GM18907 (cell line): ENCODE results near the gene DNAJC18.
"Not testable (repeated sequence)": the region's sequence is repeated elsewhere in the genome, so short reads cannot be mapped to it uniquely, and the experiment has no call there.

ENCODE experiments used
- ATAC-seq: cut with Tn5 transposase; IDR thresholded peaks from one replicate; pipeline ENCODE4 v1.9.1; 2021; ENCODE audit warnings: mild to moderate bottlenecking, moderate library complexity; ENCODE audit not compliant: unreplicated experiment

Gene DNAJC18

DNA sequence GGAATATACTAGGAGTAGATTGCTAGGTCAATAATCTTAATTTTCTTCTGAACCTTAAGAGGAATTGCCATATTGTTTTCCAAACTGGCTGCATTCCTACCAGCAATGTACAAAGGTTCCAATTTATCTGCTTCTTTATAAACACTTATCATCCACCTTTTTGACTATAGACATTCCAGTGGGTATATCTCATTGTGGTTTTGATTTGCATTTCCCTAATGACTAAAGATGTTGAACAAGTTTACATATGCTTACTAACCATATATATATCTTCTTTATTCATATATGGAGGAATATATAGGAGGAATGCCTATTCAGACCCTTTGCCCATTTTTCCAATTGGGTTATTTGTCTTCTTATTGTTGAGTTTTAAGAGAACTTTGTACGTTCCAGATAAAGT, 7.6 kb downstream of the DNAJC18 start:
- no peak for ATAC-seq

DNA sequence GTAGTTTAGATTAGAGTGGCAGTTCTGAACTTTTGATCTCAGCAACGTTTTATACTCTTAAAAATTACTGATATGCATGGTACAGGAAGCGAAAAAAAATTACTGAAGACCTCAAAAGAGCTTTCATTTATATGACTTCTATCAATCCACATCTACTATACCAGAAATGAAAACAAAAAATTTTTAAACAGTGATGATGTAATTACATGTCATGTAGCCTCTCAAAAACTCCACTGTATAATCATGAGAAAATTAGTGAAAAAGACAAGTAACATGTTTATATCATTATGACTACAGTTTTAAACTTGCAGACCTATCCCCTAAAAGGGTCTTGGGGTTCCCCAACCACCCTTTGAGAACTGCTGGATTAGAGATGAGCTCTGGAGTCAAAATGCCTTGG, 9.3 kb downstream of the DNAJC18 start:
- no peak for ATAC-seq

DNA sequence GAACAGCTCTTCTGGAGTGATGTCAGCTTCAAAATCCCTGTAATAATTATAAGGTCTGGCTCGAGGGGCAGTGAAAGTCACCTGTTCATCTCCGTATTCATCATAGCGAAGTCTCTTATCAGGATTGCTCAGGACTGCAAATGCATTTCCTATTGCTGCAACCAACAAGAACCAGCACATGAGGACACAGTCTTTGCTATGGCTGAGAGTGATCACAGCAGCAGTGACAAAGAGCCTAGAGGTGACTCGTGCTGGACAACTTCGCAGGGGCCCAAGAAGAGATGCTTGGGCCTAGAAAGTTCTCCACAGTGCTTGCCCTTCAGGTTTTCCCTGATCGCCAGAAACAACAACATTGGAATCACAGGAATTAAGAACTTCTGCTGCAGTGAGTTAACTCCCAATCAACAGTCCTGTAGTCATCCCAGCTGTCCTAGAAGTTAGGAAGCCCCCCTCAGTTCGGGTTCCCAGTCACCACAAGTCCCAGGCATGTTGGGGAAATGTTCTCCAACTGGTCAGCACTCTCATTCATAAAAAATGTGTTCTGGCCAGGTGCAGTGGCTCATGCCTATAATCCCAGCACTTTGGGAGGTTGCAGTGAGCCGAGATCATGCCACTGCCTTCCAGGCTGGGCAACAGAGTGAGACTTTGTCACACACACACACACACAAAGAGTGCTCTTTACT, 13.0 kb downstream of the DNAJC18 start:
- ATAC-seq = no peak

DNA sequence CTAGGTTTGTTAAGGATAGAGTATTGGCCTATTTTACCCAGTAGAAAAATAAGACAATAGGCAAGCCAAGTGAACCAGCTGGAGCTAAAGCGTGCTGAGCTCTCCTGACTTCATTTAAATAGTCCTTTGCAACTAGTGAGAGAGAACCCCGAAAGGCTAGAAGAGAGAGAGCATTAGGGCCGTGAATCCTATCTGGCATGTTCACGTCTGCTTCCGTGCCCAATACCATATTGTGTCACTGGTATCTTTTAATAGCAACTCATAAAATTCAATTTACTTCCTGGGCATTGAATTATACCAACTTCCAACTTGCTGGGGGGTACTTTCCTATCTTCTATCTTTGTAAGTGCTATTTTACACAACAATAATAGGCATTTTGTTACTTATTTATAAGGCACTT, 13.8 kb downstream of the DNAJC18 start:
- ATAC-seq = no peak

DNA sequence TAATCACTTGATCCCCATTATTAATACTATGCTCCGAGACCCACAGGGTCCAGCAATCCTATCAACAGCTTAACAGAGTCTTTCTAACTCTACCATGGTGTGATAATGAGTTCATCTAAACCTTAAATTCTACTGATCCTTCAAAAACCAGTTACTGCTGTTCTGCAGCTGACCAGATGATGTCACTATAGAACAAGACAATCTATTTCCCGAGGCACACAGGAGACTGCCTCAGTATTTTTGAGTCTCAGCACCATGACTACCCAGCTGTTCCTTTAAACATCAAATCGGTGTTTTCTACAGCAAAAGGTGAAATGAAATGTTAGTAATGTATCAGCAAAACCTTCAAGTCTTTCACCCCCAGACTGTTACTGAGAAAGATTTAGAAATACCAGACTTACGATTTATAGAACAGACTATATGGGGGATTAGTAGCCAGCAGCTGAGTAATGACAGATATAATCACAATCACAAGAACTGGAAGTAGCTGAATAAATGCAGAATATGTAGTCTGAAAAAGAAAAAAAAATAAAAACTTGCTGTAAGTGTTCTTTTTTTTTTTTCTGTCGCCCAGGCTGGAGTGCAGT, 16.9 kb downstream of the DNAJC18 start:
- peak; percentile 82 for ATAC-seq

DNA sequence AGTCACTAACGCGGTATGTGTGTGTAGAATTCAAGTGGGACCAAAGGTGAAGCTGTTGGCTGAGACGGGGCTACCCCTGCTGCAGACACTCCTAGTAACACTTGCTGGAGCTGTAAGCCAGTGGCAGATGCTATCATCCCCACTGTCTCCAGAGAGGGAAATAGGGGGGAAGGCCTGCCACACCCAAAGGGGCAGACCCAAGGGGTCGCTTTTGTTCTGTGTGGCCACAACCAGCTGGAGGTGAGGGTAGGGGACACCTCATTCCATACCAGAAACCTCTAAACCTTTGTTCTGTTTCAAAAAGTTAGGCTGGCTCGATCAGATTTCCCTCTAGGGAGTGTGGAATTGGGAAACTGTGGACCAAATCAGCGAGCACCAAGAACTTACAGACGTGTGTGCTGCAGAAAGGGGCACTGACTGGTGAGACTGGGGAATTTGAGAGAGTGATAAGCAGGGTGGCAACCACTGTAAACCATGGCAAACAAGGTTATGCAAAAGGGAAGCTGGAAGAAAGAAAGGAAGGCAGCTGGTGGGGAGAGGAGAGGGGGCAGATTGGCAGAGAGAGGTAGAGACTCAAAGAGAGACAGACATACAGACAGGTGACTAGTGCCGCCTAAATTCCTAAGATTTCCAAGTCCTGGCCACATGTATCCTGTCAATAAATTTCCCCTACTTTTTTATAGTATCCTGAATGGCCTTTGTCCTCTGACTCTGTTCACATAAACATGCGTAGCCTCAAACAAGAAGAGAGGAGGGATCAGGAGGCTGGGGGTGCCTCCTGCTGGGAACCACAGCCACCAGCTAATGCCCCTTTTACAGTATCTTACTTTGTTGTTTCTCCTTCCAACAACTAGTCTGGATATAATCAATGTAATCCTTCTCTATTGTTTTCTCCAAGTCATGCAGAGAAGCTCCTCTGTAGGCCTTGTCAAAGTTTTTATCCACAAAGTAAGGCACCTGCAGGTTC, 19.8 kb downstream of the DNAJC18 start:
- no peak for ATAC-seq

DNA sequence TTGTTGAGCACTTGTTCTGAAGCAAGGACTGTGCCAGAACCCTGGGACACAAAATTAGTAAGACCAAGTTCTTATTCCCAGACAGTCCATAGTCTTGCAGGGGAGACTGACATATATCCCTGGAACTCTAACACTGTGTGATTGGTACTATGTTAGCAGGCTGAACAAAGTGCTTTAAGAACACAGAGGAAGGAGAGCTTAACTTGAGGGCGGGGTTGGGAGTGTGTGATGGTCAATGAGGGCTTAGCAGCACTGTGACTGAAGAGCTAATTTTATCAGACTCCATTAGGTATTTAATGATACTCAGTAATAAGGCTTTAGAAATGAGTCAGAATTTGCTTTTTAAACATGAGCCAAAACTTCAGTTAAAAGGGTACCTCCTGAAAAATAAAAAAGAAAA, 20.5 kb downstream of the DNAJC18 start:
- ATAC-seq = no peak

DNA sequence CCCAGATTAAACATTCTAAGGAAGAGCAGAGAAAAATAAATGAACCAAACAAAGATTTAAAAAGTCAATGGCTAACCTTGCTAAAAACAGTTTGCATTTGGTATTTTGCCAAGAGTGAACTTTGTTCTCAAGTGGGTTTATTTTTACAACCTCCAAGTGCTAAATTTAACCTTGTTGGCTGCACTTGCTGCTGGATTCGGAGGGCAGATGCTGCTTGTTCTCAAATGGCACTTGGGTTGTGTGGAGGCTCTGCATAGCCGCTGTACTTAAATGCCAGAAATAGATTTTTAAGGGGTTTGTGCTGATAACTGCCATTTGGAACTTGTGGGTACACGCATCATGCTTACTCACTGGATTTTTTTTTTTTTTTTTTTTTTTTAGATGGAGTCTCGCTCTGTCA, 22.1 kb downstream of the DNAJC18 start:
- ATAC-seq = no peak

DNA sequence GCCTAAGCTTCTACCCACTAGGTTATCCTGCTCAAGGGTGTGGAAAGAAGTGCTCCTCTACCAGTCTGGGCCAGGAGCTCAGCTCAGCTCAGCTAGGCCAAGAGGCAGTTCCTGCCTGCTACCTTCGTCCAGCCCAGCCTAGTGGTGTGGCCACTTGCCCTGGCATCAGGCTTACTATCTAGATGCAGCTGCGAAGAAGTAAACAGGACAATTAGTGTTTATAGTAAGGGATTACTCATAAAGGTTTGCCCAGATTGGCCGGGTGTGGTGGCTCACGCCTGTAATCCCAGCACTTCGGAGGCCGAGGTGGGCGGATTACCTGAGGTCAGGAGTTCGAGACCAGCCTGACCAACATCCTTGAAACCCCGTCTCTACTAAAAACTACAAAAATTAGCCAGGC, 22.7 kb downstream of the DNAJC18 start:
- no peak for ATAC-seq

DNA sequence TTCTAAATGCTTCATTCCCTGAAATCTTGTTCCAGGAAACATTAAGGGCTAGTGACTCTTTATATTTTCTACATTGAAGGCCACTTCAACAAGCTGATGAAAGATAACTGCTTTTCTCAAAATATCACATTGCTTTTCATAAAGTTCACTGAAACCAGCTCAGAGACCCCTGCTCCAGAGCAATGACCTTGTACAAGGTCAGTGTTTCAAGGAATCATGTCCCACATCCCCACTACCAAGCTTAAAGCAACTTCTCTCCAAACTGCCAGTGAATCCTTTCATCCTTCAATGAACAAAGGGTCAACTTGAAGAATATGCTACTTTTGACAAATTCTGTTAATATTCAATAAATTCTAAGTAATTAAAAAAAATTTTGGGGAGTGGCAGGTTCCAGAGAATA, 23.5 kb downstream of the DNAJC18 start:
- ATAC-seq = no peak

DNA sequence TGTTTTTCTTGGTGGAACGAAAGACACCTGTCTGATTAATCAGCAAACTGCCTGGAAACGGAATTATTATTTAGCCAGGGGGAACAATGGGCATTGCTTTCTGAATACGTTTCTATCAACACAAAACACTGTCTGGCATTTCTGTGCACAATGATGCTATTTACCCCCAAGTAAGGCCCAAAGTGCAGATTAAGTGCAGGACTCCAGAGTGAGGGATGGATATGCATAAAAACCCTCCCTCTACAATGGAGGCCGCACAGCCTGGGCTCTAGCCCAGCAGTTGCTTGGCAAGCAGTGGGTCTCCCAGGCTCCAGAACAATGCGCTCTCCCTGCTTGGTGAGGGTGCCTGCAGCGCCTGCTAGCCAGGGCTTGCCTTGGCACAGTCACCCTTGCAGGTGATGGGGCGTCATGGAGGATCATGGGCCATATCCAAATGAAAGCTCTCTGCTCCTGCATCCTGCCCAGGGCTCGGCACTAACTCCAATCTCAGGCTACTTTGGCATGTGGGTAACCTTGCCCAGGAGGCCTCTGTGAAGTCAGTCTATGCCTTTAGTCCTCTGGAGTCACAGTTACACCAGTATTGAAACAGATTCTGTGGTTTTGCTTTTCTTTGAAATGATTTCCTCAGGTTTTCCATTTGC, 24.0 kb downstream of the DNAJC18 start:
- no peak for ATAC-seq

DNA sequence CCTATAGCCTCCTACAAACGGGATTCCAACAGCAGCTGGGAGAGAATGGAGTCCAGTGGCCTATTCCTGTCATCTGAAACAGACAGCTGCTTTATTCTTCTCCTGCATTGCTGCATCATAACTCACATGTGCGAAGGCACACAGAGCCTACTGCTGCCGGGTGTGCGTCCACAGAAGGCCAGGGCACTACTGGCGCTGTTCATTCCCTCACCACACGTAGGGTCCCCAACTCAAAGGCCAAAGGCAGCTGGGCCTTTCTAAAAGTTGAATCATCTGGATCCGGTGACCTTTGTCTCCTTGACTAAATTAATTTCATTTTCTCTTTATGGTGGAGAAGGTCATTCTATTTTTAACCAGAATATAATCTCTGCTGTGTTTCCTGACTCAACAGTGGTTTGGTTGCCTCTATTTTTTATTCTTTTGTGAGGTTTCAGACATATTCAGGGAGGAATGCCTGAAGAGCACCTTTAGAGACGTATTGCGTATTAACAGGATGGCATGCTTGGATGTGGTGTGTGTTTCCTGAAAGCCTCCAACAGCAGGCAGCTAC, 24.7 kb downstream of the DNAJC18 start:
- ATAC-seq = no peak

DNA sequence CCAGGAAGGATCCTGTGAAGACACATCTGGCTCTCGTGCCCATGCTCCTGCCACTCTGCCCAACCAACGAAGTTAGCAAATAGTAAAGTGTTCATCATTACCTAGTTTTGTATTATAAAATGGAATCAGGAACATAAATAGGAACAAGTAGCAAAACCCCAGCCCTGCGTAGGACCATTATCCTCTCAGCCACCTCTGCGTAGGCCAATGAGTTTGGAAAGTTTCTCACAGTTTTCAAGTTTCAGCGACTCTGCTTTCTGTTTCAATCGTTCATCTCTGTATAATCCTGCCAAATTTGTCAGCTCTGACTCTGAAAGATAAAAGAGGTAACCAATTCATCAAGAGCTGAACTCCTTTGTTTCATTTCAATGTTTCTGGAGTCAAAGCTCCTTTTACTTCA, 25.4 kb downstream of the DNAJC18 start:
- ATAC-seq = no peak

DNA sequence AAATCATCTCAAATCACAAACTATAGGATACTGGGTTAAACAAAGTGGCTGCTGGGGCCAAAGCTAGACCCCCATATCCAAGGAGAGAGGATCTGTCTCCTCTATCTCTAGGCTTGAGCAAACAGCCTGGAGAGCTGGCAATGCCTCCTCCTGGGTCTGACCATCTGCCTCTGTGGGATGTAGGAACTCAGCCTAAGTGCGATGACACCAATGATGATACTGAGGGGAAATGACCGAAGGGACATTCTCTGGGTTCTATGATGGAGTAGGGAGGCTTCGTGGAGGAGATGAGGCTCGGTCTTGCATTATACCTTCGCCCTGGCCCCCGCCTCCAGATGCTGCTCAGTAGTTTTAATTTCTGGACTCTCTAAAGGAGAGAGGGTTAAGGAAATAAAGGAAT, 26.2 kb downstream of the DNAJC18 start:
- ATAC-seq = no peak

DNA sequence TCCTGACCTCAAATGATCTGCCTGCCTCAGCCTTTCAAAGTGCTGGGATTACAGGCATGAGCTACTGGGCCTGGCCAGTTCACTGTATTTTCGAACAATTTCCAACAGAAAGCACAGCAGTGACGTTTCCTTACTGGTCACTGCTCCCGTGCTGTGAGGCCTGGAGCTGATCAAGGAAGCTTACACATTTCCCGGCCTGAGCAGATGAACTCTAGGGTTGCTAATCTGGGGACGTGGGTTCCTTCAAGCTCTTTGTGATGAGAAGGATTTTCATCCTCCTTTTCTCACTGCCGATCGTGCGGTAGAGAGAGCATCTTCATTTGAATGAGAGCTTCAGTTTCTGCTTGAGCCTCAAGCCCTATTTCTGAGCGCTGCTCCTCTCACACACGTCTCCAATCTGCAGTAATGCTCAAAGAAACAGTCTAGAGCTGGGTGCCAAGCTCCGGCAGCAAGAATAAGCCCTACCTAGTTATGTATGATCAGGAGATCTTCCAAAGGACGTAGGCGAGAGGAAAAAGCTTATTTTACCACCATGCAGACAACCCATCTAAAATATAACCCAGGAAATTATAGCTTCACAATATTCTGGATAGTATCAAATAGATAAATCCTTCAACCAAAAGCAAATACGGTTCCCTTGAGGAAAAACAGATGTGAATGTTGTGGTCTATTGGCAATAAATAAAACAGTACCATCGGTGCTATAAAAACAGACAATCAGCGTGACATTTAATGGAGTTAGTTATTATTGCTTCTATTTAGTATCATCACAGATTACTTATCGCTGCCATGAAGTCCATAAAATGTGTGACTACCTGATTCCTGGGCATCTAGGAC, 28.1 kb downstream of the DNAJC18 start:
- no peak for ATAC-seq

DNA sequence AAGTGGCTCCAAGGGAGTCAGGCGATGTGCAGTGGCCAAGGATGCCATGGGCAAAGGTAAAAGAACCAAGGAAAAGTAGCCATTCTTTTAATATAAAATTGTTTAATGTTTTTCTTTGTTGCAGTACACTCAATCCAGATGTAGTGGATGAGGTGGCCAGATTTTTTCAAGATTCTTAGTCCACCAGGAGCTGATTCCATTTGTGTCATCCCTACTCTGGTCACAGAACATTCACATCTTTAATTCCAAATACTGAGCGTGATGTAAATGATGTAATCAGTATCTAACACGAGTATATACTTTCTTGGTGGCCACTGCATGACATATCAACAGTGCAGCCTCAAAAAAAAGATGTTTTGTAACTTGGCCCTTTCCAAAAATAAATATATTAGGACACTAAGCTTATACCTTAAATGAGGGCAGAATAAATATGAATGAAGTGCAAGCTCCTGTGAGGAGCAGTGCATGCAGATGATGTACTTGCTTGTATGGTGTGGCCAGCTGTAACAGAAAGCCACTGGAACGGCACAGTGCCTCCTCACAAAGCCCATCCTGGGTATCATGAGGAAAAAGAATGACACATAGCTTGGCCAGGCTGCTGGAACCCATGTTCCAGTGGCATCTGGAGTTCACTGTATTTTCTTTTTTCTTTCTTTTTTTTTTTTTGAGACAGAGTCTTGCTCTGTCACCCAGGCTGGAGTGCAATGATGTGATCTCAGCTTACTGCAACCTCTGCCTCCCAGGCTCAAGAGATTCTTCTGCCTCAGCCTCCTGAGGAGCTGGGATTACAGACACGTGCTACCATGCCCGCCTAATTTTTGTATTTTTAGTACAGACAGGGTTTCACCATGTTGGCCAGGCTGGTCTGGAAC, 29.0 kb downstream of the DNAJC18 start:
- ATAC-seq = no peak

DNA sequence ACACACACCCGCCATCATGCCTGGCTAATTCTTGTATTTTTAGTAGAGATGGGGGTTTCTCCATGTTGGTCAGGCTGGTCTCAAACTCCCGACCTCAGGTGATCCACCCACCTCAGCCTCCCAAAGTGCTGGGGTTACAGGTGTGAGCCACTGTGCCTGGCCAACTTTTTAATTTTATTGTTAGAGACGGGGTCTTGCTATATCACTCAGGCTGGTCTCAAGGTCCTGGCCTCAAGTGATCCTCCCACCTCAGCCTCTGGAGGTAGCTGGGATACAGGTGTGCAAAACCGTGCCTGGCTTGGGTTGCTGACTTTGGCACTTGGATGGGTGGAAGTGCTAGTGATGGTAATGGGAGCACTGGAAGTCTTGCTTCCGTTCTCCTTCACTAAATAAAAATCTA, 30.2 kb downstream of the DNAJC18 start:
- ATAC-seq = not testable (repeated sequence)

DNA sequence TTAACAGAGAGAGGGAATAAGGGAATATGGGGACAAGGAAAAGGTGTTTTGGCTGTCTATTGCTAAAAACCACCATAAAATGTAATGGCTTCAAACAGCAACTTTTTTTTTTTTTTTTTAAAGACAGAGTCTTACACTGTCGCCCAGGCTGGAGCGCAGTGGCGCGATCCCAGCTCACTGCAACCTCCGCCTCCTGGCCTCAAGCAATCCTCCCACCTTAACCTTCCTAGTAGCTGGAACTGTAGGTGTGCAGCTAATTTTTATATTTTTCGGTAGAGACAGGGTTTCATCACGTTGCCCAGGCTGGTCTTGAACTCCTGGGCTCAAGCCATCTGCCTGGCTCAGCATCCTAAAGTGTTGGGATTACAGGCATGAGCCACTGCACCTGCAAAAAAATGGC, 31.1 kb downstream of the DNAJC18 start:
- no peak for ATAC-seq

DNA sequence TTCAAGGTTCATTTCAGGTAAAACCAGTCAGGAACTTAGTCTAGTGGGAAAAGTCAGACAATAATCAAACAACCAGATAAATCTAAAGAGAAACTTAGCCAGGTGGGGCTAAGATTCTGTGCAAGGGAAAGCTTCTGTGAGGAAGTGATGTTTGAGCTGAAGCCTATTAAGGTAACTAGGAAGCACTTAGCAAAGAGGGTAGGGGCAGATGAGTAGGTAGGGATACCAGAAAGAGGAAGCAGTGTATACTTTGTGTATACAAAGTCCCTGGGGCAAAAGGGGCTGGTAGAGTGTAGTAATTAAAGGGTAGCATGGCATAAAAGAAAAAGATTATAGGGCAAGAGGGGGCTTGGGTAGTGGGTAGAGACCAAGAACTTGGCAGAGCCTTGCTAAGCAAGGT, 31.8 kb downstream of the DNAJC18 start:
- no peak for ATAC-seq
